Measurements from ENCODE around the gene NFKB2.

The NFKB2 gene

DNA sequence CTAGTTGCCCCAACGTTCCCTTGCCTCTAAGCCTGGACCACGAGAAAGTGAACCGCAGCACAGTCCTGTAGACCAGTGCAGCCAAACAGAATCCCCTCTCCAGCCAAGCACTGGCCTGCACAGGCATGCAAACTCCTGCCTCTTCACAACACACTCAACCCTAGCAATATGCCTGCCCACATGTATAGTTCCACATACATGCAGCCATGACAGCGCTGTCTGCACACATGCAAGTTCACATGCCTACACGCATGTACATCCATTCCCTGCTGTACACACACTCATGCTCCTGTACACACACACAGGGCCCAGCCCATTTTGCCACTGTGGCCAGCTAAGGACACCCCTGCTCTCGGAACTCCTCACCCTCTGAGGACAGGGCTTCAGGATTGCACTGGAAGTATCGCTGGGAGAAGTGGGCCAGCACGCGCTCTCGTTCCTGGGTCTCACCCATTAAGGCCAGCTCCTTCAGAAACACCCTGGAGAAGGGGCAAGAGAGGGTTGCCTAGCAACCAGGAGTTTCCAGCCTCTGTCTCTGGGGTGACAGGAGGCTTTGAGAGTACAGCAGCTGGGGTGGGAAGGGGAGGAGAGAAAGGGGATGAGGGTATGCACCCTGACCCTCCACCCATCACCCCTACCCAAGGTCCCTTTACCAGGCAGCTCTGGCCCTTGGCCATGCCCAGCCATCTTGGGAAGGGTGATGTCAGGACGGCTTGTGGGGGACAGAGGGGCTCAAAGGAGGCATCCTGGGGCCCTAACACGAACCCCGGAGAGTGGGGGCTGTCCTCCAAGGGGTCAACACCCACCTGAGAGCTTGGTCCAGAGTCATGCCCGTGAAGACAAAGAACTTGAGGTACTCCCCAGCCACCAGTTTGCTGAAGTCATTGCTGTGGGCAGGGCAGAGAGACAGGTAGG, 16.1 kb downstream of the NFKB2 start:
- H3K9ac ChIP-seq (ENCODE audit: low read length) = no peak overlapping the region
- H3K27me3 ChIP-seq (ENCODE audit: control insufficient read depth in 1 of 2, insufficient read depth in 2 of 2, low read length in 2 of 2) = peaks cover 21 to 70% of the 10 kb centered on the region in 2 donors
- H3K36me3 ChIP-seq (ENCODE audit: insufficient read depth, low read length) = no peaks in the 10 kb centered on the region
- peak overlapping the region in 1 of 2 donors; percentile 69 for H3K4me3 ChIP-seq (ENCODE audit: low read depth in 1 of 2, low read length in 2 of 2)
- H3K4me1 ChIP-seq (ENCODE audit: insufficient read depth, low read length) = peaks cover 20% of the 10 kb centered on the region
- H3K9me3 ChIP-seq (ENCODE audit: low read length) = no peaks in the 10 kb centered on the region
- H3K27ac ChIP-seq (ENCODE audit: low read depth, low read length) = peak overlapping the region; percentile 99

DNA sequence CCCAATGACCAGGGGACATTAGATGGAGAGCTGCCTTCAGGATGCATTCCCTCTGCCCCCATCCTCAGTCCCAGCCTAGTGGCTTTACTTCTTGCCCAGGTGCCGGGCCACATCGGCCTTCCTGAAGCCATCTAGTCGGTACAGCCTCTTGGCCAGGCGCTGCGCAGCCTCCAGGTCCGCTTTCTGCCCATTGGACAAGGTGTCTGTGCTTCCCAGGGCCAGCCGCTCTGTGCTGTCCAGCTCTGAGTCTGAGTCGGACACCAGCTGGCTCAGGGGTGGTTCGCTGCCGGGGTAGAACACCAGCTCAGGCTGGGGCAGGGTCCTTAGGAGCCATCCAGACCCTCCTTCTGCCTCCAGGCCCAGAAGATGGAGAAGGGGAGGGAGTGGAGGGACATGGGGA, 16.8 kb downstream of the NFKB2 start:
- H3K27me3 ChIP-seq (ENCODE audit: control insufficient read depth in 1 of 2, insufficient read depth in 2 of 2, low read length in 2 of 2) = peaks cover 21 to 77% of the 10 kb centered on the region in 2 donors

DNA sequence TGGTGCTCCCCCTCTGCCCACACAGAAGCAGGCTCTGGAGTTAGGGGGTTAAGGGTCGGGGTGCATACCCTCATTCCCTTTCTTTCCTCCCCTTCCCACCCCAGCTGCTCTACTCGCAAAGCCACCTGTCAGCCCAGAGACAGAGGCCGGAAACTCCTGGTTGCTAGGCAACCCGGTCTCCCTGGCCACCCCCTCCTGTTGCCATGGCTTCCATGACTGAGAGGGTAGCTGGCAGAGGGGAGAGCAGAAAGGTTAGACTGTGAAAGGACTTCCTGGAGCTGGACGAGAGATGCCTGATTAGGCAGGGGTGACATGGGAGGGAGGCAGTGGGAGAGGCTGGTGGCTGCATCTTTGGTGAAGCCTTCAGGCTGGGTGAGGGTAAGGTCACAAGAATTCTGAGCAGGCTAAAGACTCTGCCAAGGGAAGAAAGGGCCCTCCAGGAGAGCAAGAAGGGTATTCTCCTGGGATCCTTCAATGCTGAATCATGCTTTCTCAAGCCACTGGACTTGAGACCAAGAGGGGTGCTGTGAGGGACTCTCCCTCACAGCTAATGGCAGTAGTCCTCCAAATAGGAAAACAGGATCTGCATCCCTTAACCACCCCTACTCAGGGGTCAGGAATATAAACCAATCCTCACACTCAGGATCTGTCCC, 17.7 kb downstream of the NFKB2 start:
- Histone ChIP-seq H3K36me3 (ENCODE audit: insufficient read depth, low read length) (no peaks in the 10 kb centered on the region), H3K9ac (ENCODE audit: low read length) (no peak overlapping the region), H3K4me3 (ENCODE audit: low read depth in 1 of 2, low read length in 2 of 2) (no peak overlapping the region), H3K27me3 (ENCODE audit: control insufficient read depth in 1 of 2, insufficient read depth in 2 of 2, low read length in 2 of 2) (peaks cover 26 to 76% of the 10 kb centered on the region in 2 donors), H3K27ac (ENCODE audit: low read depth, low read length) (no peak overlapping the region), H3K4me1 (ENCODE audit: insufficient read depth, low read length) (peaks cover 16% of the 10 kb centered on the region), H3K9me3 (ENCODE audit: low read length) (no peaks in the 10 kb centered on the region)

More for the DNA sequence above, 16.8 kb downstream of the NFKB2 start:
- H3K36me3 ChIP-seq (ENCODE audit: insufficient read depth, low read length) = no peaks in the 10 kb centered on the region
- no peak overlapping the region for H3K4me3 ChIP-seq (ENCODE audit: low read depth in 1 of 2, low read length in 2 of 2)
- no peak overlapping the region for H3K9ac ChIP-seq (ENCODE audit: low read length)
- no peak overlapping the region for H3K27ac ChIP-seq (ENCODE audit: low read depth, low read length)
- peaks cover 20% of the 10 kb centered on the region for H3K4me1 ChIP-seq (ENCODE audit: insufficient read depth, low read length)
- no peaks in the 10 kb centered on the region for H3K9me3 ChIP-seq (ENCODE audit: low read length)

DNA sequence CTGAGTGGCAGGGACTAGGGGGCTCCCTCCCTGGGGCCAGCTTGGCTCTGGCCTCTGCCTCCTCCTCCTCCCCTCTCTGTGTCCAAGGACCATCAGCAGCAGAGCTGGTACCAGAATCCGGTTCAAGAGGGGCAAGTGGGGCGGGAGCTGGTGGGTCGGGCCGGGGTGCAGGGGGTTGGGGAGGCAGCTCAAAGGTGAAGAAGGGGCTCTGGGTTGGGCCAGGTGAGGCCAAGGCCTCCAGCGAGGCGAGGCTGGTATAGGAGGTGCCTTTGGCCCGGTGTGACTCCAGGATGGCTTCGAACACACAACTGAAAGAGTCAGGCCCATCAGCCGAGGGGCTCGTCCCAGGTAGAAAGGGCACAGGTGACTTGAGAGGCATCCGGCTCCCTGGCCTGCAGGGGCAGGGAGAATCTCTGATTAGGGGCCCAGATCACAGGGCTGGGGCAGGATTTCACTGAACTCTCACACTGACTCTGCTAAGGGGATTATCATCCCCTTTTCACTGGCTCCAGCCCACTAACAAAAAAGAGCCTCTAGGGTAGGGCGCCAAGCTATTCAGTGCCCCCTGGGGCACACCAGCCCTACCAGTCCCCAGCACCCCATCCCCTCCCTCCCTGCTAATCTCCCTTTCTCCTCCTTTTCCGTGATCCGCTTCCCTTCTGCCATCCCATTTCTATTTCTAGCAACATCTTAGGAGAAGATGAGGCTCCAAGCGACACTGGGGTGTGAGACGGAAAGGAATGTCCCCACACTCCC, 18.5 kb downstream of the NFKB2 start:
- no peak overlapping the region for H3K4me3 ChIP-seq (ENCODE audit: low read depth in 1 of 2, low read length in 2 of 2)

DNA sequence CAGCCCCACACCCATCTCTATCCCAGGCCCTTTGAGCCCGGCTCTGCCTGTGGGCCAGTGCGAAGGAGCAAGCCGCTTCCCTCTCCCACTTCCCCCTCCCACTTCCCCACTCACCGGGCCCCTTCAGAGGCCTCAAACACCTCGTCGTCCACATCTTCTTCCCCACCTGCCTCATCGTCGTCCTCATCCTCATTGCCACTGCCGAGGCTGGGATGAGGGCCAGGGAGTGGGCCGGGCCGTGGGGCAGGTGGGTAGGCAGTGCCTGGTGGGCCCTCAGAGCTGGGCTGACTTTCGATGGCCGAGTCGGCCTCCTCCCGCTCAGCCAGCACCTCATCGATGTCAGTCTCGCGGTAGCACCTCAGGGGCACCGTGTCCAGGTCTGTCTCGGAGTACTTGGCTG, 19.2 kb downstream of the NFKB2 start:
- Histone ChIP-seq H3K27ac (ENCODE audit: low read depth, low read length) (no peak overlapping the region), H3K4me3 (ENCODE audit: low read depth in 1 of 2, low read length in 2 of 2) (no peak overlapping the region), H3K36me3 (ENCODE audit: insufficient read depth, low read length) (no peaks in the 10 kb centered on the region), H3K9ac (ENCODE audit: low read length) (no peak overlapping the region), H3K27me3 (ENCODE audit: control insufficient read depth in 1 of 2, insufficient read depth in 2 of 2, low read length in 2 of 2) (peaks cover 27 to 69% of the 10 kb centered on the region in 2 donors), H3K9me3 (ENCODE audit: low read length) (no peaks in the 10 kb centered on the region), H3K4me1 (ENCODE audit: insufficient read depth, low read length) (peaks cover 20% of the 10 kb centered on the region)

More for the DNA sequence above, 18.5 kb downstream of the NFKB2 start:
- Histone ChIP-seq H3K36me3 (ENCODE audit: insufficient read depth, low read length) (no peaks in the 10 kb centered on the region), H3K9me3 (ENCODE audit: low read length) (no peaks in the 10 kb centered on the region), H3K27me3 (ENCODE audit: control insufficient read depth in 1 of 2, insufficient read depth in 2 of 2, low read length in 2 of 2) (peaks cover 28 to 75% of the 10 kb centered on the region in 2 donors), H3K9ac (ENCODE audit: low read length) (no peak overlapping the region), H3K4me1 (ENCODE audit: insufficient read depth, low read length) (peaks cover 17% of the 10 kb centered on the region), H3K27ac (ENCODE audit: low read depth, low read length) (no peak overlapping the region)

DNA sequence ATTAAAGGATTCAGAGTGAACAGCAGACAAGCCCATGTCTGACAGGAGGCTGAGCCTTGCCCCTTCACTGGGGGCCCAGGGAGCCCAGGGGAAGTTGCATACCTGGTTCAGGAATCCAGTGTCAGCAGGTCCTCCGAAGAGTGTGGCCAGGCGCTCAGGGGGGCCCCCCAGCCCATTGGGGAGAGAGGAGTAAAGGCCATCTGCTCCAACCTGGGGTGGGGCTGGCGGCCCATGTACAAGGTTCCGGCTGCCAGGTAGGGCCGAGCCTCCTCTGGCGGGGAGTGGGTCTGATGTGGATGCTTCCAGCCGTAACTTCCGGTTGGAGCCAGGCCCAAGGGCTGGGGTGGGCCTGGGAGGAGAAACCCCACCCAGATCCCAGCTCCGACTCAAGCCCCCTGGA, 20.8 kb downstream of the NFKB2 start:
- H3K36me3 ChIP-seq (ENCODE audit: insufficient read depth, low read length) = no peaks in the 10 kb centered on the region
- H3K27me3 ChIP-seq (ENCODE audit: control insufficient read depth in 1 of 2, insufficient read depth in 2 of 2, low read length in 2 of 2) = peaks cover 22 to 54% of the 10 kb centered on the region in 2 donors
- no peaks in the 10 kb centered on the region for H3K9me3 ChIP-seq (ENCODE audit: low read length)
- H3K9ac ChIP-seq (ENCODE audit: low read length) = no peak overlapping the region
- H3K4me3 ChIP-seq (ENCODE audit: low read depth in 1 of 2, low read length in 2 of 2) = no peak overlapping the region
- peaks cover 18% of the 10 kb centered on the region for H3K4me1 ChIP-seq (ENCODE audit: insufficient read depth, low read length)
- H3K27ac ChIP-seq (ENCODE audit: low read depth, low read length) = no peak overlapping the region

DNA sequence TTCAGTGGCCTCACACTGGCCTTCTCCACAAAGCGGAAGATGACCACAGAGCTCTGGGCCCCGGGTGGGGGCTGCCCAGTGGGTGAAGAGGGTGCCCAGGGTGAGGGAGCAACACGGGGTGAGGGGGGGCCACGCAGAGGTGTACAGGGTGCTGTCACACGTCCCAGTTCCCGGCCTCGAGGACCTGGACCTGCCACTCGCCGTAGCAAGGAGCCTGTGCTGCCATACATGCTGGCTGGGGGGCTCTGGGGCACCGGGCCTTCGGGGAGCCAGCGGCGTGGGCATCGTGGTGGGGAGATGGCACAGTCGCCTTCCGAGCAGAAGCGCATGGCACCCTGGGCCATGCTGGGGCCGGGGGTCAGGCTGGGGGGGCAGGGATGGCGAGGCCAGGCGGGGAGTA, 21.2 kb downstream of the NFKB2 start:
- H3K4me1 ChIP-seq (ENCODE audit: insufficient read depth, low read length) = peaks cover 16% of the 10 kb centered on the region
- no peak overlapping the region for H3K4me3 ChIP-seq (ENCODE audit: low read depth in 1 of 2, low read length in 2 of 2)
- no peak overlapping the region for H3K9ac ChIP-seq (ENCODE audit: low read length)
- H3K36me3 ChIP-seq (ENCODE audit: insufficient read depth, low read length) = no peaks in the 10 kb centered on the region
- H3K27ac ChIP-seq (ENCODE audit: low read depth, low read length) = no peak overlapping the region
- H3K27me3 ChIP-seq (ENCODE audit: control insufficient read depth in 1 of 2, insufficient read depth in 2 of 2, low read length in 2 of 2) = peaks cover 22 to 50% of the 10 kb centered on the region in 2 donors
- H3K9me3 ChIP-seq (ENCODE audit: low read length) = no peaks in the 10 kb centered on the region

DNA sequence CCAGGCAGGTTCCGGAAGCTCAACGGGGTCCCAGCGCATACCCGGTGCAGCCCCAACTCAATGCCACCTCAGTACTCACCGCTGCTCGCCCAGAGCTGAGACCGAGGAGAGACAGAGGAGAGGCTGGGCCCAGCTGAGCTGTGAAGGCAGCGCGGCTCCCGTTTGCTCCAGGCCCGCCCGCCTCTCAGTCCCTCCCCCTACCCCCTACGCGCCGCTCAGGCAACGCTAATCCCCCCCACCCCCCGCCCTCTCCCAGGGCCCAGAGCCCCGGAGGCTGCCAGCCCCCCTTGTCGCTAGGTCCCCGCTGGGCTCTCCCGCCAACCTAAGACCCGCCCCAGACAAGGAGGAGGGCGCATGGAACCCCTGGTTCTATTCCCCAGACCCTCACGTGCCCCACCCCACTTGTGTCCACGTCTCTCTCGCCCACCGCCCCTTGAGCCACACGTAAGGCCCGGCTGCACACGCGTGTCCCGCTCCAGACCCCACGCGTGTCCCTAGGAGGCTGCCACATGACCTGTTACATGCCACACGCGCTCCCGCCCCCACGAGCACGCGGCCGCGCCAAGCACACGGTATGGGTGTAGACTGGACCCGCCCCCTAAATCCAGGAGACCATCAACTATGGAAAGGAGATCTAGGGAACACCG, 23.2 kb downstream of the NFKB2 start, which contains the start of gene PSD:
TSS of gene PSD (minus strand) at position 164 of the 647 bp plus-strand sequence. CDS start 1,747 bp downstream, outside the sequence.
- Histone ChIP-seq H3K9me3 (ENCODE audit: low read length) (no peaks in the 10 kb centered on the region), H3K4me1 (ENCODE audit: insufficient read depth, low read length) (peaks cover 30% of the 10 kb centered on the region), H3K4me3 (ENCODE audit: low read depth in 1 of 2, low read length in 2 of 2) (peak within 1 kb of the TSS; percentile 12 to 86), H3K9ac (ENCODE audit: low read length) (no peak within 1 kb of the TSS), H3K36me3 (ENCODE audit: insufficient read depth, low read length) (peaks cover 10% of the 10 kb centered on the region), H3K27me3 (ENCODE audit: control insufficient read depth in 1 of 2, insufficient read depth in 2 of 2, low read length in 2 of 2) (peaks cover 22 to 39% of the 10 kb centered on the region in 2 donors), H3K27ac (ENCODE audit: low read depth, low read length) (no peak within 1 kb of the TSS)

DNA sequence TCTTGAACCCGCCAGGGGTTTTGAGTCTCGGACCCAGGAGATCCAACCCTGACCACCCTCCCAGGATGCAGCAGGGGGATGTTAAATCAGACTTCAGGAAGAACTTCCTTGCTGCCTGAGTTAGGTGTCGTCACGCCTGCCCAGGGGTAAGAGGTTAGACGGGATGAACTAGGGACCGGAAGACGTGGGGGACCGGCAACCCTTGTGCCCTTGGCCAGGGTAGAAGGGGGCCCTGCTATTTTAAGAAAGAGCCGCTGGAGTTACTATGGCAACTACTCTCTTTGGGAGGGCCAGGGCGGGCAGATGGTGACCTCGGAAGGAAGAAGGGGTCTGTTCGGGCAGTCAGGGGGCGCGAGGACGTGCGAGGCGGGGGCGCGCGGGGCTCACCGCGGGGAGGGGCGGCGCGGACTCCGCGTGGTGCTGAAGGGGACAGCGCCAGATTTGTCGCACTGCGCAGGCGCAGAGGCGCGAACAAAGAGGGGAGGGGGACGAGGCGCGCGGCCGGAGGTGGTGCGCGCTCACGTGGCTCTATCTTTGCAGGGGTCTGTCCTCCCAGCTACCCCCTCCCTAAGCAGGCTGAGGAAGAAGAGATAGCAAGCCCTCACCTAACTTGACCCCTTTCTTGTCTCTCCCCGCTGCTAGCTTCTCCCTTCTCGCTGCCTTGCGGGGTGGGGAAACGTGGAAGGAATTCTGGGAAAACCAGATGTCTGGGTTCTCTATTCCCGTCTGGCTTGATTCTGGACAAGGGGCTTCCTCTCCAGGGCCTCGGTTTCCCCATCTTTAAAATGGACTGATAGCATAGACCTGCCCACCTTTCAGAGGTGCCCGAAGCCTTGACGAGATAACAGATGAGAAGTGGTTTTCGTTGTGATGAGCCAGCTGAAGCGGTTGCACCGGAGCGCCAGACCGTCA, 24.0 kb downstream of the NFKB2 start:
- peaks cover 30% of the 10 kb centered on the region for H3K4me1 ChIP-seq (ENCODE audit: insufficient read depth, low read length)
- no peaks in the 10 kb centered on the region for H3K9me3 ChIP-seq (ENCODE audit: low read length)
- H3K27ac ChIP-seq (ENCODE audit: low read depth, low read length) = peak overlapping the region; percentile 88
- H3K4me3 ChIP-seq (ENCODE audit: low read depth in 1 of 2, low read length in 2 of 2) = peak overlapping the region; percentile 12 to 86
- H3K27me3 ChIP-seq (ENCODE audit: control insufficient read depth in 1 of 2, insufficient read depth in 2 of 2, low read length in 2 of 2) = peaks cover 22 to 37% of the 10 kb centered on the region in 2 donors
- peaks cover 18% of the 10 kb centered on the region for H3K36me3 ChIP-seq (ENCODE audit: insufficient read depth, low read length)
- H3K9ac ChIP-seq (ENCODE audit: low read length) = no peak overlapping the region

DNA sequence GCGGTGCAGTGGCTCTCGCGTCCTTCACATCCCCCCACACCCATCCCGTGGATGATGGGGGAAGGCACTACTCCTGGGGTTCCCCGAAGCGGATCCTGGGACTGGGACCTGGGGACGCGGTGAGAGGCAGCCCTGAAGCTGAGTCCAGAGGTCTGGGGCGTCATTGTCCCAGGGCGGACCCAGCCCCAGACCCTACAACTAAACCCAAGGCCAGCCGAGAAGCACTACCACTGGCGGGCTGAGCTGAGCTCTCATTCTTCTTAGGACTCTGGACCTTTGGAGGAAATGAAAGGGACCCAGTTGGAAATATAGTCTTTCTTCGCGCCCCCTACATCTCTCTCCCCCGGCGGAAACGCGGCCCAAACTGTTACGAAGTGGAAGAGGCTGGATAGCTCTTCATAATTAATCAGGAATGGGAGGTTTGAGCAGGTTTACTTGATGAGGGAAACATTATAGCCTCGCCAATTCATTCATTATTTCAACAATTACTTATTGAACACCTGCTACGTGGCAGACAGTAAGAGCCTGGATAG, 24.7 kb downstream of the NFKB2 start:
- H3K4me1 ChIP-seq (ENCODE audit: insufficient read depth, low read length) = peaks cover 30% of the 10 kb centered on the region
- peaks cover 20% of the 10 kb centered on the region for H3K36me3 ChIP-seq (ENCODE audit: insufficient read depth, low read length)
- peak overlapping the region; percentile 88 for H3K27ac ChIP-seq (ENCODE audit: low read depth, low read length)
- no peaks in the 10 kb centered on the region for H3K9me3 ChIP-seq (ENCODE audit: low read length)
- H3K4me3 ChIP-seq (ENCODE audit: low read depth in 1 of 2, low read length in 2 of 2) = peak overlapping the region; percentile 12 to 86
- peaks cover 16 to 29% of the 10 kb centered on the region in 2 donors for H3K27me3 ChIP-seq (ENCODE audit: control insufficient read depth in 1 of 2, insufficient read depth in 2 of 2, low read length in 2 of 2)
- H3K9ac ChIP-seq (ENCODE audit: low read length) = peak overlapping the region; percentile 81

All from muscle layer of colon (tissue), 2 donors.